AG09309 (cell line): ENCODE results near the gene OCEL1.

Source experiments
- DNase-seq: peaks from one replicate; pipeline ENCODE4 v3.0.0-alpha.2; 2010; ENCODE audit warnings: low read depth
- H3K4me3 ChIP-seq: 2 replicates; pipeline ENCODE4 v1.5.1; 2011; ENCODE audit warnings: mild to moderate bottlenecking, low read depth, low read length, moderate library complexity; ENCODE audit not compliant: control insufficient read depth
- TF ChIP-seq, protein P1 (sequence below): IDR thresholded peaks from 2 replicates; pipeline ENCODE4 v1.5.1; 2011; ENCODE audit warnings: mild to moderate bottlenecking, low read depth, low read length, inconsistent platforms; ENCODE audit not compliant: insufficient read depth, control insufficient read depth; ENCODE audit errors: missing control alignments

OCEL1 gene

DNA sequence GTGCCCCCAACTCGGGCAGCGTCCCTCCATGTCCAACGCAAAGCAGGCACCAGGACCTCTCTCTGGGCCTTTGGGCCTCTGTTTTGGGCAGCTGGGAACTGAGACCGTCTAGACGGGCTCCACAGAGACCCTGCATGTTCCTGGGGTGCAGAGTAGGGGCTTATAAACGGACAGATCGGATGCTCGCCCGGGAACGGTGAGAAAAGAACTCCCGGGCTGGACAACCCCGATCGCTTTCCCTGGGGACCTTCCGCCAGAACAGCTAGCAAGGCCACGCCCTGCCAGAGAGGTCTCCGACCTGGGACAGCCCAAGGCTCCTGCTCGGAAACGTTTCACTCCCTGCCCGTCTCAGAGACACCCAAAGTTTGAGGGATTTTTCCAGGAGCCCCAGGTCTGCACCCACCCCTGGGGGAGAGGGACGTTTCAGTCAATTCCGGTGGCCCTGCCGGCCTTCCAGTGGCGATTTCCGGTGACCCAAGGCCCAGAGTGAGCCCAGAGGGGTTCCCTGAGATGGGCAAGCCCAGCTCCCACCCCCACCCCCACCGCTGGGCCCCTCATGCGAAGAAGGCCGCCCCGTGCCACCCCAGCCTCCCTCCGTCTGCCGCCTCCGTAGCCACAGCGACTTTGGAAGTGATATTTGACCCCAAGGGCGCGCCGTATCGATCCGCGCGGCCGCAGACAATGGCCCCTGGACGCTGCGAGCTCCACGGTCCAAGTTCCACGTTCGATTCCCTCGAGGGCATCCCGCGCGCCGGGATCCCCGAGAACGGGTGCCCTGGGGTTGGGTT, 18.0 kb downstream of the OCEL1 start:
- TF ChIP-seq, protein P1, sequence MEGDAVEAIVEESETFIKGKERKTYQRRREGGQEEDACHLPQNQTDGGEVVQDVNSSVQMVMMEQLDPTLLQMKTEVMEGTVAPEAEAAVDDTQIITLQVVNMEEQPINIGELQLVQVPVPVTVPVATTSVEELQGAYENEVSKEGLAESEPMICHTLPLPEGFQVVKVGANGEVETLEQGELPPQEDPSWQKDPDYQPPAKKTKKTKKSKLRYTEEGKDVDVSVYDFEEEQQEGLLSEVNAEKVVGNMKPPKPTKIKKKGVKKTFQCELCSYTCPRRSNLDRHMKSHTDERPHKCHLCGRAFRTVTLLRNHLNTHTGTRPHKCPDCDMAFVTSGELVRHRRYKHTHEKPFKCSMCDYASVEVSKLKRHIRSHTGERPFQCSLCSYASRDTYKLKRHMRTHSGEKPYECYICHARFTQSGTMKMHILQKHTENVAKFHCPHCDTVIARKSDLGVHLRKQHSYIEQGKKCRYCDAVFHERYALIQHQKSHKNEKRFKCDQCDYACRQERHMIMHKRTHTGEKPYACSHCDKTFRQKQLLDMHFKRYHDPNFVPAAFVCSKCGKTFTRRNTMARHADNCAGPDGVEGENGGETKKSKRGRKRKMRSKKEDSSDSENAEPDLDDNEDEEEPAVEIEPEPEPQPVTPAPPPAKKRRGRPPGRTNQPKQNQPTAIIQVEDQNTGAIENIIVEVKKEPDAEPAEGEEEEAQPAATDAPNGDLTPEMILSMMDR = no peak
- DNase-seq = no peak
- H3K4me3 ChIP-seq = peak overlapping the region; percentile 54

DNA sequence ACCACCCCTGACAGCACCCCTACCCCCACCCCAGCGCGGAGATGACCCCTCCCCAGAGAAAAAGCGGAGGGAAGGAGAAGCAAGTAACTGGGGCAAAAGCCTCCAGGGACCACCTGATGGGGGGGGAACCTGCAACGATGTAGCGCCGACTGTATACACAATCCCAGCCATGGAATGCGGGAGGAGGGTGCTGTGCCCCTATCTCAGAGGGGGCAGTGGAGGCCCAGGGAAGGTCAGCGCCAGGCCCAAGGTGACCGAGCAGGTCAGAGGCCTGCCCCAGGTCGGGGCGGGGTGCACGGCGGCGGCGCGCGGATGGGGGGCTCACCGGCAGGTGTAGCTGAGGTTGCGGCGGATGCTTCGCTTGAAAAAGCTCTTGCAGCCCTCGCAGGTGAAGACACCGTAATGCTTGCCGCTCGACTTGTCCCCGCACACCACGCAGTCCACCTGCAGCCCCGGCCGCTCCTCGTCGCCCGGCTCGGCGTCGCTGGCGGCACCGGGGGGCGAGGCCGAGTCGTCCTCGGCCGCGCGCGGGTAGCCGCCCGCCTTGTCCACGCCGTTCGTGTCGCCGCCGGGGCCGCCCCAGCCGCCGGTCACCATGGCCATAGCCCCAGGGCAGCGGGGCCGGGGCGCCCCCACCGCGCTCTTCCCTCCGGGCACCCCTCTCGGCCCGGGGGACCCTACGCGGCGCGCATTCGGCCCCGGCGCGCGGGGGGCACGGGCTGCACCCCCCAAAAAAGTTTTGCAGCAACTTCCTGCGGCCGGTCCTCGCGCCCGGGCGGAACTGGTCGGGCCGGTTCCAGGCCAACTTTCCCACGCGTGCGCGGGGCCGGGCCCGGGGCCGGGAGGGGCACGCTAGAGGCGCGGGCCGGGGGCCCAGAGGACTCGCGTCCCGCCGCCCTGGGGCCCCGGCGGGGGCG, 18.9 kb downstream of the OCEL1 start:
- no peak for DNase-seq
- peak overlapping the region; percentile 54 for H3K4me3 ChIP-seq
- TF ChIP-seq, protein P1 = no peak

DNA sequence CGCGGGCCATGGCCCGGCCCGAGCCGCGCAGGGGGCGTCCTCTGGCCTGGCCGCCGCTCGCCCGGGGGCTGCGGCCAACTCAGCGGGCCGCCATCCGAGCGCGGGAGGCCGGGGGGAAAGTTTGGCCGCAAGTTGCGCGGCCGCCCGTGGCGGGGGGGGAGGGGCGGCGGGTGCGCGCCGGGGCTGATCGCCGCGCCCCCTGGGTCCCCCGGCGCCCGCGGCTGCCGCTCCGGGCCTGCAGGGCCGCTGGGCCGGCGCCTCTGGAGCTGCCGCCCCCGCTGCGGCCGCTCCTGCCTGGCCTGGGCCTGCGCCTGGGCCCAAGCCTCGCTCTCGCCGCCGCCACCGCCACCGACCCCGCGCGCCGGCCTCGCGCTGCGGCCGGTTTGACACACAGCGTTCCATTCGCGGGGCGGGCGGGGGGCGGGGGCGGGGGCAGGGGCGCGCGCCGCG, 19.5 kb downstream of the OCEL1 start, which contains the start of gene NR2F6:
Gene NR2F6, minus strand, starts transcription at position 385 of the 450 bp plus-strand sequence. CDS start 699 bp downstream, outside the sequence.
- TF ChIP-seq, protein P1 = no peak
- H3K4me3 ChIP-seq = peak within 1 kb of the TSS; percentile 54
- DNase-seq = no peak

DNA sequence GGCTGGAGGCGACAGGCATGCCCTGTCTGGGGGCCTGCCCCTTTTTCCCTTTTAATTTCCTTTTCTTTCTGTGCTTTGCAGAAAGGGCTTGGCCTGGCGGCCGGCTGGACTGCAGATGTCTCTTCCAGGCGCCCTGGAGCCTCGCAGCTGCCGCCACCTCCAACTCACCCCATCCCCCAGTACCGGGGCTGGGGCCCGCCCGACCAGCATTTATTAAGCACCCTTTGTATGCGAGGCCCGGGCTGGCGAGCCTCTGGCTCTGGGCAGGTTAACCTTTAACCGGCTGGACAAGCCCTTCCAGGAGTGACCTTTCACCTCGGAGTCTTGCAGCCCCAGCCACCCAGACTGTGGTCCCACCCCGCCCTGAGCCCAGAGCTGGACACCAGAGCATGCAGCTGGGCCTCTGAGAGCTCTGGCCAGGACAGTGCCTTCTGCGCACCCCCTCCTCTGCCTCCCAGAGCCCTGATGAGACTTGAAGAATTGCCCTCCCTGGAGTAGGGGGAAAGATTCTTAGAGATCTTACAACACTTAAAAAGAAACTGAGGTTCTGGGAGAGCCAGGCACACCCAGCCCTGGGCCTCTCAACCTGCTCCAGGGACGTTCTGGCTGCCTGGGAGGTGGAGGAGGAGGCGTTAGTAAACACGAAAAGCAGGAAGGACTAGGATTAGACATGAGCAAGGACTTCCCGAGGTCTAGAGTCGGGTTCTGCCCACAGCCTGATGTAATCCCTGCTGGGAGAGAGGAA, 20.8 kb downstream of the OCEL1 start:
- TF ChIP-seq, protein P1 = no peak
- DNase-seq = no peak
- H3K4me3 ChIP-seq = no peak overlapping the region

DNA sequence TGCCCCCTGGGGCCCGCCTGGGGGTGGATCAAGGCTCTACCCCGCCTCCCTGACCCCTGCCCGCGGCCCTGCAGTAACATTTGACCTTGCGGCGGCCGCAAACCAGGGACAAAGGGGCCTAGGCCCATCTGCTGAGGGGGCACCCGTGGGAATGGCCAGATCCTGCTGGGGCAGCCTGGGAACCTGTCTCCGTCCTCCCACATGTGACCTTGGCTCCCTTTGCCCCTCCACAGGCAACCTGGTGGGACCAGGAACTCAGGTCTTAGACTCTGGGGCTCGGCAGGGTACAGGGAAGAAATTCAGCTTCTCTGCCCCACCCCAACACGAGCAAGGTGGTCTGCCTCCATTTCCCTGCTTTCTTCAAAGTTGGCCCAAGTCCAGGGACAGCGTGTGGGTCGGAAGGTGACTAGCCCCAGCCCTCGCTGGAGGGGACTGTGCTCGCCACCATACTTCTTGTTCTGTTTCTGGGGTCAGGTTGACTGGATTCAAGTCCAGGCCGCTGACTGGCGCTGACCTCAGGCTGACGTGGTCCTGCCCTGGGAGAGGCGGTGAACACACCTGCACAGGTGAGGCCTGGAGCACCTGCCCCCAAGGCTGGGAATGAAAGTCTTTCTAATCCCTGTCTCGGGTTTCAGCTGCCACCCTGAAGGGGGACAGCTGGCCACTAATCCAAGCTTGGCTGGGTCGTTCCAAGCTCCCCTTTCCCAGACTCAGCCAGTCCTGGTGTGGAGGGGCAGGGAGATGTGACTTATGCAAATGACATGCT, 22.2 kb downstream of the OCEL1 start:
- H3K4me3 ChIP-seq = no peak overlapping the region
- no peak for DNase-seq
- TF ChIP-seq, protein P1 = no peak
